Forelimb muscle (tissue), 1 donor: Measurements from ENCODE around the gene TXNRD2. TPM values are rescaled to one million over a fixed set of nuclear protein-coding genes. Genes with fewer than 3 reads are reported as not detected.

Experiments
- DNase-seq: peaks from one replicate; pipeline ENCODE4 v3.0.0-alpha.2; 2013; ENCODE audit warnings: low read depth
- polyA plus RNA-seq: library from polyadenylated mRNA; unstranded; fragments of 120-200 nt; gene quantifications from one replicate; pipeline ENCODE4 v1.2.1, GENCODE V29; 2013; ENCODE audit not compliant: insufficient read length

The TXNRD2 gene
- polyA plus RNA-seq, 1 donor: 19.1 TPM

DNA sequence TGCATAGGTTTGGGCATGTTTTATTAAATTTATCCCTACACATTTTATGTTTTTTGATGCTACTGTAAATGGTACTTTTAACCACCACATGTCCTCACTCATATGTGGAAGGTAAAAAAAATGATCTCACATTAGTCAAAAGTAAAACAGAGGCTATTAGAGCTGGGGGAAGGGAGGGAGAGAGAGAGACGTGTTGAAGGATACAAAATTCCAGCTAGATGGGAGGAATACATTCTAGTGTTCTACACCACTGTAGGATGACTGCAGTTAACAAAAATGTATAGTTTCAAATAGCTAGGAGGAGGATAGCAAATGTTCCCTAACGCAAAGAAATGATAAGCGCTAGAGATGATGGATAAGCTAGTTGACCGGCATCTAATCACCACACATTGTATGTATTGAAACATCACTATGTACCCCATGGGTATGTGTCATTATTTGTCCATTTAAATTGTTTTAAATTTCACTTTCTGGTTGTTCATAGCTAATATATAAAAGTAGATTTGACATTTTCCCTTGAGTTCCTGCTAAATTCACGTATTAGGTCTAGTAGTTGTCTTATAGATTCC, 77.0 kb downstream of the TXNRD2 start:
- DNase-seq: no peak

DNA sequence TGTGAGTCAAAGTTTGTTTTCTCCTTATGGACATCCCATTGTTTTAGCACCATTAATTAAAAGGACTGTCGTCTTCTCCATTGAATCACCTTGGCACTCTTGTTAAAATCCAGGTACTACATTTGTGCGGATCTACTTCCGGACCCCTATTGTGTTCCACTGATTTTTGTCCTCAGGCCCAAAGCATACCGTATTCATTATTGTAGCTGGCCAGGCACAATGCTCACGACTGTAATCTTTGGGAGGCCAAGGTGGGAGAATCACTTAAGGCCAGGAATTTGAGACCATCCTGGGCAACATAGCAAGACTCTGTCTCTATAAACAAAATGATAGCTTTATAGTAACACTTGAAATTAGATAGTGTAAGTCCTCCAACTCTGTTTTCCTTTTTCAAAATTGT, 78.0 kb downstream of the TXNRD2 start:
- DNase-seq: no peak

DNA sequence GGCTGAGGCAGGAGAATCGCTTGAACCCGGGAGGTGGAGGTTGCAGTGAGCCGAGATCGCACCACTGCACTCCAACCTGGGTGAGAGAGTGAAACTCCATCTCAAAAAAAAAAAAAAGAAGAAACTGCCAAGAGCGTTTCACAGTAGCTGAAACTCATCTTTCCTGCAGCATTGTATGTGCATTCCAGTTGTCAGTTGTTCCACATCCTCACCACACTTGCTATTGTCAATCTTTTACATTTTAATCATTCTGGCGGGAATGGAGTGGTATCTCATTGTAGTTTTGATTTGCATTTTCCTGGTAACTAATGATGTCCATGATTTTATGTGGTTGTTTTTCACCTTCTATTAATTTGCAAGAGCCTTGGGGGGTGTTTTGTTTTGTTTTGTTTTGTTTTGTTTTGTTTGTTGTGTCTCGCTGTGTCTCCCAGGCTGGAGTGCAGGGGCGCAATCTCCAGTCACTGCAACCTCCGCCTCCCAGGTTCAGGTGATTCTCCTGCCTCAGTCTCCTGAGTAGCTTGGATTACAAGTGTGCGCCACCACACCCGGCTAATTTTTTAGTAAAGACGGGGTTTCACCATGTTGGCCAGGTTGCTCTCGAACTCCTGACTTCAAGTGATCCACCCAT, 78.9 kb downstream of the TXNRD2 start:
- DNase-seq: no peak

- no peak for DNase-seq
Observed at GRCh38 chr22:19859861-19860510, 81.6 kb downstream of the TXNRD2 start.

DNA sequence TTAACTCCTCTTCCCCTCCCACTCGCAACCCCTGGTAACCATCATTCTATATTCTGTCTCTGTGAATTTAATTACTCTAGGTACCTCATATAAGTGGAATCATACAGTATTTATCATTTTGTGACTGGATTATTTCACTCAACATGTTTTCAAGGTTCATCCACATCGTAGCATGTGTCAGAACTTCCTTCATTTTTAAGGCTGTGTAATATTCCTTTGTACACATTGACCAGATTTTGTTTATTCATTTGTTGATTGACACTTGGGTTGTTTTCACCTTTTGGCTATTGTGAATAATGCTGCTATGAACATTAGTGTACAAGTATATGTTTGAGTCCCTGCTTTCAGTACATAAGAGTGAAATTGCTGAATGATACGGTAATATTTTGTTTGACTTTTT, 84.2 kb downstream of the TXNRD2 start:
- DNase-seq: no peak

GRCh38 chr22:19855504-19856409, 85.9 kb downstream of the TXNRD2 start:
- no peak for DNase-seq

- DNase-seq: peak; percentile 94
Observed at GRCh38 chr22:19854778-19855503, 86.7 kb downstream of the TXNRD2 start, which contains the start of the genes GNB1L and RTL10. TSS of gene GNB1L (minus strand) at chr22:19854874. CDS start at chr22:19821355, 33,519 bp downstream. TSS of gene RTL10 (minus strand) at chr22:19854874. CDS start at chr22:19852261, 2,613 bp downstream.

GRCh38 chr22:19853879-19854777, 87.5 kb downstream of the TXNRD2 start:
- DNase-seq: no peak

DNA sequence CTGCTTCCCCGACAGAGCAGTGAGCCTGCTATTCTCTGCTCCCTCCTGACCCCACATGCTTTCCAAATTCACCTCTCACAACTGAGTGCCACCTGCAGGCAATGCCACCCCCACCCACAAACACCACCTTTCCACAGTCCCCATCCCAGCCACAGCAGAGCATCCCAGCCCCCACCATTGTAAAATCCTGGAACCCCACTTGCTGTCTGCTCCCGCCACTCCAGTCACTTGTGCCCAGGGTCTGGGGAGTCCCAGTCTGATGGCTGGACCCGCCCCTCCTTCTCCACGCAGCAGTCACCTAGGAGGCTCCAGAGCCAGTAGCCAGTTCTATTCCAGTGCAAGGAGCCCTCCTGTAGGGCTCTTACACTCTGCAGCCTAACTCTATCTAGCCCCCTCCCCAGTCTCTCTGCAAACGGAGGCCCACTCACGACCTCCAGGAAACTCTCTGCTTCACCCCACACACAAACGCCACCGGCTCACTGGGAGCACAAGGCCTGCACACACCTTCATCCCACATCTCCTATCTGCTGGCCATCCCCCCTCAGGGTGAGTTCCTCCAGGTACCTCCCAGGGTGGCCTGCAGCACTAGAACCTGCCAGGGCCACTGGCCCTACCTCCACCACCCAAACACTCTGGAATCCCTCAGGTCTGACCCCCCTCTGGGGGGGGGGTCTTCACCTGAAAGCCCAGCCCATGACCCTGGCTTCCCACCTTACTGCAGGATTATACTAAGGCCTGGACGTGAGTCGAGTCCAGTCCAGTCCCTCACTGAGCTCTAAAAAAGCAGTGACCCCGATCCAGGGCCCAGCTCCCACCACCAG, 88.3 kb downstream of the TXNRD2 start:
- DNase-seq: no peak

- no peak for DNase-seq
Observed at GRCh38 chr22:19852177-19852781, 89.3 kb downstream of the TXNRD2 start.

- no peak for DNase-seq
Observed at GRCh38 chr22:19851291-19852176, 90.1 kb downstream of the TXNRD2 start.

- no peak for DNase-seq
Observed at GRCh38 chr22:19850763-19851109, 90.9 kb downstream of the TXNRD2 start.

GRCh38 chr22:19849835-19850762, 91.5 kb downstream of the TXNRD2 start:
- DNase-seq: no peak

DNA sequence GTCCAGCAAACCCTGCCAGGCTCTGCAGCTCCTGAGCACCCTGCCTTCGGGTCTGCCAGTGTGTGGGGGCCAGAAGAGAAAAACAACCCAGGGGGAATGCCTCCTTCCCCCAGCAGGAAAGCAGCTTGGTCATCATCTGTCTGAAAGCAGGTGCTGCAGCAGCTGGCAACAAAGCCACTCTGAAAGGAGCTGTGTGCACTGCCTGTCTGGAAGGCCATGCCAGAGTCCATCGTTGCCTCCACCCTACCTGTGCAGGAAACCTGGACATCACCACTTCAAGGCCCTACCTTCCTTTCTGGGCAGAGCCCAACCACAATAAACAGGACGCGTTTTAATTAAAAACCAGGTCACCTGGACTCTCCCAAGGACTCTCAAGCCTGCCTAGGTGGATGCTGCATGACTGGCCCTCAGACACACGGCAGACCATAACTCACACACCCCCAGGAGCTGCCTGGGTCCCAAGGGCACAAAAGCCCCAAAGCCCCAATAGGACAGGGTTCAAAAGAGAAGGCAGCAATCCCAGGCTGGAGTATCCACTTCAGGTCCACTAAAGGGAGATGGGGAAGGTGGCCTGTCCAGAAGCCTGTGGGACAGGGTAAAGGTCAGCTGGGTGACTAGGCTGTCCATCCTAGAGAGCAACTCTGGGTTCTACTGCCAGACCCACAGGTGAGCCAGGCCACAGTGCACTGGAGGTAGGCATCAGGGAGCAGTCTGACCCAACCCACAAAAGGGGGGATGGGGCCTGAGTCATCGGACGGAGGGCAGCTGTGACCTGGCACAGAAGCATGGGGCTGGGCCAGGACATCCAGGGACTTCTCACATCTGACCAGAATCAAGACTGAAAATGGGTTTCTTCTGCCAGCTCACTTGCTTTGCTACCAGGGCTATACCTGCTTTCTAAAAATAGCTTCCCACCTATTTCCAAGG, 93.1 kb downstream of the TXNRD2 start:
- no peak for DNase-seq

GRCh38 chr22:19847345-19847632, 94.3 kb downstream of the TXNRD2 start:
- no peak for DNase-seq
